ENCODE results near the gene CDH13.

CDH13 gene

GRCh38 chr16:83577078-83577745 lies 950.4 kb downstream of the CDH13 start:
- Histone ChIP-seq H3K36me3 (no peaks in the 10 kb centered on the region), H3K4me2 (peak overlapping the region in 1 of 11 experiments; percentile 14; a peak in 1 of 22 replicates), H3K4me1 (peaks cover 0 to 5% (median 0%) of the 10 kb centered on the region in 10 experiments; a peak in 2 of 20 replicates), H3K9me3 (replicated peaks in 1 of 11) (peaks cover 0 to 14% (median 0%) of the 10 kb centered on the region in 11 experiments; a peak in 5 of 22 replicates), H3K27ac (no peak overlapping the region), H4K20me1 (no peaks in the 10 kb centered on the region), H3K4me3 (no peak overlapping the region), H3K27me3 (no peaks in the 10 kb centered on the region), H3K9ac (no peak overlapping the region)
- TF ChIP-seq Cebpa-rat (IDR thresholded peaks at IDR 0.05), result no peak

GRCh38 chr16:83578171-83578570 lies 951.4 kb downstream of the CDH13 start:
- Histone ChIP-seq H3K4me1 (peaks cover 0 to 5% (median 0%) of the 10 kb centered on the region in 10 experiments; a peak in 2 of 20 replicates), H3K36me3 (no peaks in the 10 kb centered on the region), H3K4me2 (no peak overlapping the region), H3K4me3 (no peak overlapping the region), H3K27ac (no peak overlapping the region), H3K27me3 (no peaks in the 10 kb centered on the region), H4K20me1 (no peaks in the 10 kb centered on the region), H3K9ac (no peak overlapping the region), H3K9me3 (replicated peaks in 1 of 11) (peaks cover 0 to 14% (median 0%) of the 10 kb centered on the region in 11 experiments; a peak in 5 of 22 replicates)
- no peak for TF ChIP-seq Cebpa-rat (IDR thresholded peaks at IDR 0.05)

- no peak overlapping the region for H3K4me3 ChIP-seq
- H3K36me3 ChIP-seq, result no peaks in the 10 kb centered on the region
- no peak overlapping the region; a peak in 1 of 22 replicates for H3K4me2 ChIP-seq
- H3K27me3 ChIP-seq, result no peaks in the 10 kb centered on the region
- H3K4me1 ChIP-seq, result peaks cover 0 to 5% (median 0%) of the 10 kb centered on the region in 10 experiments; a peak in 2 of 20 replicates
- H3K27ac ChIP-seq, result no peak overlapping the region
- no peaks in the 10 kb centered on the region for H4K20me1 ChIP-seq
- peaks cover 0 to 14% (median 0%) of the 10 kb centered on the region in 11 experiments; a peak in 5 of 22 replicates for H3K9me3 ChIP-seq (replicated peaks in 1 of 11)
- no peak for TF ChIP-seq Cebpa-rat (IDR thresholded peaks at IDR 0.05)
- no peak overlapping the region for H3K9ac ChIP-seq
These were observed 952.3 kb downstream of the CDH13 start for GRCh38 chr16:83579027-83579426.

DNA sequence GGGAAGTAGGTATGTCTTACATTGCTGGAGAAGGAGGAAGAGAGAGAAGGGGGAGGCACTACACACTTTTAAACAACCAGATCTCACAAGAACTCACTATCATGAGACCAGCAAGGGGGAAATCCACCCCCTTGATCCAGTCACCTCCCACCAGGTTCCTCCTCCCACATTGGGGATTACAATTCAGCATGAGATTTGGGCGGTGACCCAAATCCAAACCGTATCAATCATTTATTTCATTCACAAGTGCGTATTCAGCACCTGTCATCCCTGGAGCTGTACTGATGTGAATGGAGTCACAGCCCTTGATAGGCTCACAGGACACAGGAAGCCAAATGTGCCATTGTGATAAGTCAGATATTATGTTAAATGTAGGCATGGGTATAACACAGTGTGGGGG lies 952.7 kb downstream of the CDH13 start:
- no peak overlapping the region for H3K27ac ChIP-seq
- H3K4me1 ChIP-seq, result peaks cover 0 to 5% (median 0%) of the 10 kb centered on the region in 10 experiments; a peak in 2 of 20 replicates
- no peaks in the 10 kb centered on the region for H4K20me1 ChIP-seq
- no peak overlapping the region for H3K4me3 ChIP-seq
- H3K9ac ChIP-seq, result no peak overlapping the region
- H3K27me3 ChIP-seq, result no peaks in the 10 kb centered on the region
- H3K4me2 ChIP-seq, result no peak overlapping the region
- peaks cover 0 to 14% (median 0%) of the 10 kb centered on the region in 11 experiments; a peak in 5 of 22 replicates for H3K9me3 ChIP-seq (replicated peaks in 1 of 11)
- H3K36me3 ChIP-seq, result no peaks in the 10 kb centered on the region
- no peak for TF ChIP-seq Cebpa-rat (IDR thresholded peaks at IDR 0.05)

GRCh38 chr16:83581082-83581481 lies 954.3 kb downstream of the CDH13 start:
- Histone ChIP-seq H3K4me2 (no peak overlapping the region), H3K4me1 (peaks cover 0 to 10% (median 5%) of the 10 kb centered on the region in 10 experiments; a peak in 12 of 20 replicates), H3K9ac (no peak overlapping the region), H3K36me3 (no peaks in the 10 kb centered on the region), H3K4me3 (no peak overlapping the region), H4K20me1 (no peaks in the 10 kb centered on the region), H3K9me3 (replicated peaks in 1 of 11) (peaks cover 0 to 4% (median 0%) of the 10 kb centered on the region in 11 experiments; a peak in 3 of 22 replicates), H3K27me3 (no peaks in the 10 kb centered on the region), H3K27ac (no peak overlapping the region)
- no peak for TF ChIP-seq Cebpa-rat (IDR thresholded peaks at IDR 0.05)

DNA sequence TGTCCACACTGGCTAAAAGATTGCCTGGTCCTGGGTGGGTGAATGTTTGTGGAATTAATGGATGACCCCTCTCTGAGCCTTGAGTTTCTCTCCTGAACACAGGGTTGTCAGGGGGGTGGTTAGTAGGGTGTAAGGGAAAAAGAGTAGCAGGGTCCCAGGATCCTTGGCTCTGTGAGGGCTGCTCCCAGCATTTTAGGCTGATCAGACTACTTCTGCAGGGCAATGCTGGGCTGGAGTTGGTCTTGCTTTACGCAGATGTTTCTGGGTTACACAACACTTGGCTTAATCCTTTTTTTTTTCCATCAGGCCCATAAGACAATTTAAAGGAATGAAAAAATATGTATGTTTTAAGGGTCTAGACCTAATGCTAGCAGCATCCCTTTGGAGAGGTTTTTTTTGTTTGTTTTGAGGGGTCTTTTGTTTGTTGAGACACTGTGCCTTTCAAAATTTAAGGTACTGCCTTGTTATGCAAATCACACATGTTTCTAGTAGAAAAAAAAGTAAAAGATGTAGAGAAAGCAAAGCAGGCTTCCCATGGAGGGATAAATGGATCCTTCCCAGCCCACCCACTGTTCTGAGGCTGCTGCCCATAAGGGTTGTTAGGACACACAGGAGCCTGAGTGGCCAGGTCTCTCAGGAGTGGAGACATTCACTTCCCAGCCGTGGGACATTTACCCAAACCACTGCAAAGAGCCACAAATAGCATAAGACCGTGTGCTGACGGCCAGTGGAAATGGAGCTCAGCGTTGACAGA lies 955.4 kb downstream of the CDH13 start:
- Histone ChIP-seq H3K9ac (no peak overlapping the region), H3K4me1 (peaks cover 0 to 19% (median 11%) of the 10 kb centered on the region in 10 experiments; a peak in 13 of 20 replicates), H3K36me3 (no peaks in the 10 kb centered on the region), H3K27ac (no peak overlapping the region), H3K4me2 (no peak overlapping the region), H3K9me3 (replicated peaks in 1 of 11) (no peaks in the 10 kb centered on the region), H3K27me3 (no peaks in the 10 kb centered on the region), H4K20me1 (no peaks in the 10 kb centered on the region), H3K4me3 (no peak overlapping the region)
- no peak for TF ChIP-seq Cebpa-rat (IDR thresholded peaks at IDR 0.05)

GRCh38 chr16:83586036-83586435 lies 959.3 kb downstream of the CDH13 start:
- Histone ChIP-seq H3K4me1 (peaks cover 0 to 25% (median 11%) of the 10 kb centered on the region in 10 experiments; a peak in 13 of 20 replicates), H3K4me3 (no peak overlapping the region), H3K27ac (no peak overlapping the region), H3K36me3 (no peaks in the 10 kb centered on the region), H4K20me1 (no peaks in the 10 kb centered on the region), H3K27me3 (no peaks in the 10 kb centered on the region), H3K4me2 (peak overlapping the region; percentile 9 to 74 (median 57); a peak in 17 of 22 replicates), H3K9ac (no peak overlapping the region), H3K9me3 (replicated peaks in 1 of 11) (no peaks in the 10 kb centered on the region)
- no peak for TF ChIP-seq Cebpa-rat (IDR thresholded peaks at IDR 0.05)

DNA sequence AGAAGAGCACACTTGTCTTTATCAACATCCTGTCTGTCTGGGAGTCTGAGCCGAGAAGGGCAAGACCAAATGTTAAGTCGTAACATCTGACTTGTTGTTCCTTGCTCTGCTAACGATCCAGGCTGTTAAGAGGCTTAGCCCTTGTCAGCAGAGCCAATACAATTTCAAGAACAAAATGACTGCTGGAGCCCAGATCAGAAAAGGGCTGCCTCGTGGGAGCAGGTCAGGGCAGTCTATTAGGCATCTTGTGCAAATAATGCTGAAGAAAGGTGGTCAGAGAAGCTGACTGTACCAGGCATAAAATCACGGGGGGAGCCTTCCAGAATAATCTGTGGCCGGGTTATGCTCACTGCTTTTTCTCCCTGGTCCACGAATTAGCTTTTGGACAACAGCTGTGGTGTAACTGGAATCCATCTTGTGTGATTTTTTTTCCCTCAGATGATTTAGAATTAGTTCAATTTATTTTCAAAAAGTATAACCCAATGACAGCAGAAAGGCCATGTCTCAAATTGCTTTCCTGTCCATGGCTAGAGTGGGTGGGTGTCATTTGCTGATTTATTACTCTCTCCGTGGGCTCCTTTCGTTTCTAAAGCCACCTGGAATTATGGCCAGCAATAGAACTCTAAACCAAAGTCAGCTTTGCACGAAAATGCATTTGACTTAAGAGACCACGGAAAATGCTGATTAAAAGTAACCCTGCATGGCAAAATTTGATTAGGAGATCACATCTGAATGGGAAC lies 959.9 kb downstream of the CDH13 start:
- Histone ChIP-seq H3K9me3 (replicated peaks in 1 of 11) (no peaks in the 10 kb centered on the region), H3K27me3 (no peaks in the 10 kb centered on the region), H3K4me2 (peak overlapping the region; percentile 9 to 74 (median 57); a peak in 17 of 22 replicates), H3K36me3 (no peaks in the 10 kb centered on the region), H3K4me1 (peaks cover 0 to 25% (median 11%) of the 10 kb centered on the region in 10 experiments; a peak in 13 of 20 replicates), H3K4me3 (no peak overlapping the region), H3K9ac (no peak overlapping the region), H4K20me1 (no peaks in the 10 kb centered on the region), H3K27ac (no peak overlapping the region)
- TF ChIP-seq Cebpa-rat (IDR thresholded peaks at IDR 0.05), result no peak

DNA sequence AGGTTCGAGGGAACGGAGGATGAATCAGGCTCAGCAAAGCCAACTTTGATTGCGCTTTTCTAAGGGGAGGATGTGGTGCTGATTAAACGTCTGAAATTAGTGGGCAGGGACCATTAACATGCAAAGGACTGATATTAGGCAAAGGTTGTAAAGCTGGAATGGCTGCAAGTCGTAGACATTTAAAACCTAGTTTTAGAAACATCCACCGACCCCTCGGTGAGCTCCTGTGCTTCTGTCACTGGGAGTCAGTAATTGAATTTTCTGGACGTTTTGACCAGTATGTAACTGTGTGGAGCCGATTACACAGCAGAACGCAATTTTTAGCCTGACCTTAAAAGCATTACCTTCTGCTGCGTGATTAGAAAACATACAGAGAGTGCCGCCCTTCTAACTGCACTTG lies 960.4 kb downstream of the CDH13 start:
- no peaks in the 10 kb centered on the region for H4K20me1 ChIP-seq
- H3K36me3 ChIP-seq, result no peaks in the 10 kb centered on the region
- no peaks in the 10 kb centered on the region for H3K27me3 ChIP-seq
- H3K9ac ChIP-seq, result no peak overlapping the region
- H3K4me2 ChIP-seq, result peak overlapping the region in 1 of 11 experiments; percentile 74; a peak in 2 of 22 replicates
- H3K4me1 ChIP-seq, result peaks cover 0 to 25% (median 11%) of the 10 kb centered on the region in 10 experiments; a peak in 13 of 20 replicates
- H3K4me3 ChIP-seq, result no peak overlapping the region
- TF ChIP-seq Cebpa-rat (IDR thresholded peaks at IDR 0.05), result no peak
- H3K9me3 ChIP-seq (replicated peaks in 1 of 11), result no peaks in the 10 kb centered on the region
- no peak overlapping the region for H3K27ac ChIP-seq

Data from BLaER1 treated with 17β-estradiol and CSF1 and Interleukin-3, amounts not matched to agents 10 nM and 100 nM (cell line).